Breast epithelium (tissue), 4 donors: Measurements from ENCODE around the gene DNAJC10. TPM values are rescaled to one million over a fixed set of nuclear protein-coding genes. Genes with fewer than 3 reads are reported as not detected.

ENCODE experiments used
- DNase-seq, 2 donors: peaks; one replicate each; pipeline ENCODE4 v3.0.0-alpha.2; 2019; ENCODE audit warnings: low spot score in 2 of 2
- H3K27ac ChIP-seq, 2 donors: fragments of 200-600 bp; sonication (generic) in 1 of 2; one replicate each; pipeline ENCODE4 v1.5.1; 2016 to 2019; ENCODE audit warnings: mild to moderate bottlenecking in 1 of 2
- H3K27me3 ChIP-seq, 2 donors: fragments of 200-600 bp; sonication (generic) in 1 of 2; one replicate each; pipeline versions ENCODE4 v1.5.1 to v1.6.0; 2017 to 2019; ENCODE audit warnings: control low read depth in 1 of 2, mild to moderate bottlenecking in 1 of 2
- H3K36me3 ChIP-seq: fragments of 200-600 bp; one replicate; pipeline ENCODE4 v1.5.1; 2019
- H3K4me1 ChIP-seq, 2 donors: fragments of 200-600 bp; sonication (generic); one replicate each; pipeline ENCODE4 v1.5.1; 2016 to 2019; ENCODE audit warnings: control low read depth in 1 of 2
- H3K4me3 ChIP-seq, 3 donors: fragments of 200-600 bp; sonication (generic); 1 replicate in 2 of 3; 2 replicates in 1 of 3; pipeline ENCODE4 v1.5.1; 2016 to 2019; ENCODE audit warnings: mild to moderate bottlenecking in 3 of 3, moderate library complexity in 2 of 3
- H3K9me3 ChIP-seq, 2 donors: fragments of 200-600 bp; sonication (generic) in 1 of 2; one replicate each; pipeline ENCODE4 v1.5.1; 2016 to 2019; ENCODE audit warnings: control low read depth in 1 of 2
- CTCF ChIP-seq, 3 donors: fragments of 450-650 bp; IDR thresholded peaks; one replicate each; pipeline ENCODE4 v1.5.1; 2016 to 2017; ENCODE audit warnings: antibody characterized with exemption in 3 of 3, mild to moderate bottlenecking in 3 of 3, moderate library complexity in 3 of 3
- POLR2A ChIP-seq: fragments of 450-650 bp; IDR thresholded peaks from one replicate; pipeline ENCODE4 v1.6.1; 2016; ENCODE audit warnings: antibody characterized with exemption, mild to moderate bottlenecking, moderate library complexity
- POLR2AphosphoS5 ChIP-seq, 3 donors: sonication (generic); formaldehyde crosslinking; IDR thresholded peaks; one replicate each; pipeline ENCODE4 v1.6.1; 2017; ENCODE audit warnings: antibody characterized with exemption in 3 of 3
- intact Hi-C: fragments of 100-400 bp; cut with DNase I; formaldehyde crosslinking; loops from one replicate; pipeline ENCODE4 v1.15.1; 2023; ENCODE audit warnings: low total_unique reads
- total RNA-seq, 3 donors: library from RNA; depleted of rRNA; stranded (reverse); fragments of >200 nt; gene quantifications; one replicate each; pipeline ENCODE4 v1.1.0, GENCODE V29; 2016

Gene DNAJC10
- total RNA-seq, 3 donors from 2014 or later, result 41.8 to 57.5 (median 53.7) TPM

- intact Hi-C loops, result no loop called here
- DNase-seq, result no peak
- TF ChIP-seq CTCF (IDR thresholded peaks at IDR 0.05) (no peak), POLR2A (no peak), POLR2AphosphoS5 (IDR thresholded peaks at IDR 0.05) (no peak)
- Histone ChIP-seq H3K4me1 (no peaks in the 10 kb centered on the region), H3K27ac (no peak overlapping the region), H3K27me3 (no peaks in the 10 kb centered on the region), H3K9me3 (no peaks in the 10 kb centered on the region), H3K4me3 (no peak overlapping the region), H3K36me3 (no peaks in the 10 kb centered on the region)
These were observed 111.3 kb downstream of the DNAJC10 start for GRCh38 chr2:182827182-182827879.

GRCh38 chr2:182831101-182831500, 115.0 kb downstream of the DNAJC10 start:
- H3K27ac ChIP-seq, result no peak overlapping the region
- no peak for TF ChIP-seq POLR2A
- no peak for TF ChIP-seq CTCF (IDR thresholded peaks at IDR 0.05)
- TF ChIP-seq POLR2AphosphoS5 (IDR thresholded peaks at IDR 0.05), result no peak
- H3K36me3 ChIP-seq, result no peaks in the 10 kb centered on the region

GRCh38 chr2:182831921-182832320, 115.9 kb downstream of the DNAJC10 start:
- Histone ChIP-seq H3K9me3 (no peaks in the 10 kb centered on the region), H3K27me3 (no peaks in the 10 kb centered on the region), H3K4me1 (no peaks in the 10 kb centered on the region), H3K4me3 (no peak overlapping the region), H3K36me3 (no peaks in the 10 kb centered on the region), H3K27ac (no peak overlapping the region)
- intact Hi-C loops, result no loop called here
- DNase-seq, result no peak
- no peak for TF ChIP-seq POLR2A
- no peak for TF ChIP-seq POLR2AphosphoS5 (IDR thresholded peaks at IDR 0.05)
- no peak for TF ChIP-seq CTCF (IDR thresholded peaks at IDR 0.05)

More at GRCh38 chr2:182831101-182831500, 115.0 kb downstream of the DNAJC10 start:
- H3K9me3 ChIP-seq, result no peaks in the 10 kb centered on the region
- no peaks in the 10 kb centered on the region for H3K4me1 ChIP-seq
- H3K4me3 ChIP-seq, result no peak overlapping the region
- intact Hi-C loops, result no loop called here
- no peaks in the 10 kb centered on the region for H3K27me3 ChIP-seq
- no peak for DNase-seq

GRCh38 chr2:182833084-182833854, 117.2 kb downstream of the DNAJC10 start:
- no peak for DNase-seq
- Histone ChIP-seq H3K9me3 (no peaks in the 10 kb centered on the region), H3K27ac (no peak overlapping the region), H3K4me3 (no peak overlapping the region), H3K27me3 (no peaks in the 10 kb centered on the region), H3K36me3 (no peaks in the 10 kb centered on the region), H3K4me1 (no peaks in the 10 kb centered on the region)
- intact Hi-C loops, result no loop called here
- no peak for TF ChIP-seq CTCF (IDR thresholded peaks at IDR 0.05)
- TF ChIP-seq POLR2AphosphoS5 (IDR thresholded peaks at IDR 0.05), result no peak
- no peak for TF ChIP-seq POLR2A

GRCh38 chr2:182834293-182834692, 118.2 kb downstream of the DNAJC10 start:
- intact Hi-C loops, result no loop called here
- H3K27ac ChIP-seq, result no peak overlapping the region
- no peaks in the 10 kb centered on the region for H3K27me3 ChIP-seq
- H3K36me3 ChIP-seq, result no peaks in the 10 kb centered on the region
- H3K9me3 ChIP-seq, result no peaks in the 10 kb centered on the region
- H3K4me3 ChIP-seq, result no peak overlapping the region
- H3K4me1 ChIP-seq, result no peaks in the 10 kb centered on the region
- TF ChIP-seq POLR2A (no peak), POLR2AphosphoS5 (IDR thresholded peaks at IDR 0.05) (no peak), CTCF (IDR thresholded peaks at IDR 0.05) (no peak)
- no peak for DNase-seq
